Stimulated activated naive CD4-positive, alpha-beta T cell (primary cell): Measurements from ENCODE around the gene PNMA8C.
"Not testable (repeated sequence)": the region's sequence is repeated elsewhere in the genome, so short reads cannot be mapped to it uniquely, and the experiment has no call there.

ENCODE experiments used
- DNase-seq, 6 experiments: peaks; one replicate each; lab custom pipeline; 2025; lab: John Stamatoyannopoulos, UW

Gene PNMA8C

GRCh38 chr19:46411088-46411924 is 17.4 kb downstream of the PNMA8C start:
- no peak for DNase-seq

GRCh38 chr19:46410205-46411087 is 18.3 kb downstream of the PNMA8C start:
- no peak for DNase-seq

- DNase-seq, result no peak
Measured at GRCh38 chr19:46409191-46409590, 19.5 kb downstream of the PNMA8C start.

DNA sequence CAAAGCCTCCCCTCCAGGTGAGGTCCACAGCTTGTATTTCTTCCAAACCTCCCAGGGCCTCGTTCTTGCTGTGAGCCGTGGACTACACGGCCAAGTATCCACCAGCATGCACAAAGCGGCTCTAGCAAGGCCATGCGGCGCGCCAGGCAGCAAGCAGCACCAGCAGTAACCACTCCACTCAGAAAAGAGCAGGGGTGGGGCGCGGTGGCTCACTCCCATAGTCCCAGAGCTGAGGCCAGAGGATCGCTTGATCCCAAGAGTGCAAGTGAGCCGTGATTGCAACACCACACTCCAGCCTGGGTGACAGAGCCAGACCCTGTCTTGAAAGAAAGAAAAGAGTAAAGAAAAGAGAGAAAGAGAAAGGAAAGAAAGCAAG is 20.1 kb downstream of the PNMA8C start:
- DNase-seq, result no peak

DNA sequence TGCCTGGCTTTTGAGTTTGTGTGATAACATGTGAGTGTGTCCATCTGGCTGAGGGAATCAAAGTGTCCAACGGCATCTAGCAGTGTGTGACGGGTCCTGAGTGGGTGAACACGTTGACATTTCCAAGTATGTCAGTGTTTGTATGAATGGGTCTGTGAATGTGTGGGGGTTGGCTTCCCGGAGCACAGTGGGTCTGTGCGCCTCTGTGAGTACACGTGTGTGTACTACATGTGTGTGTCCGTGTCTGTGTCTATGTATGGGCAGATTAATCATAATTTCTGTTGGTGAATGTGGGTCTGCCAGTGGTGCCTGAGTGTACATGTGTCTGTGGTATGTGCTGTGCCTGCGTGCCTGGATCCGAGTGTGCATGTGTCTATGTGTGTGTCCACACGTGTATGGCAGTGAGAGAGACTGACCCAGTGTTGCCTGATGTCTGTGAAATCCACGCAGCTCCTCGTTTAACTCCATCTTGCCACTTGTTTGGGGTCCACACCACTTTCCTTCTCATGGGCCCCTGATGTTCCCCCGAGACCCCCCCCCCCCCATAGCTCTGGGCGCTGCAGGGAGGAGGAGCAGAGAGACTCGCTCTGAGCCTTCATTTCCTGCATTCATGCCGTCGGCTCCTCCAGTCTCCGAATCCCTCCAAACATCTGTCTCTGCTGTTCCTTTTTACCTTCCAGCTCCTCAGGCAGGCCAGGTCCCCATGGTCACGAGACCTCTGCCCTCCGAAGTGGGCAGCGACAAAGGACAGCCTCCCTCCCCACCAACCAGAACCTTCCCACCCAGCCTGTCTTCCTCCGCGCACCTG is 20.7 kb downstream of the PNMA8C start:
- no peak for DNase-seq

DNA sequence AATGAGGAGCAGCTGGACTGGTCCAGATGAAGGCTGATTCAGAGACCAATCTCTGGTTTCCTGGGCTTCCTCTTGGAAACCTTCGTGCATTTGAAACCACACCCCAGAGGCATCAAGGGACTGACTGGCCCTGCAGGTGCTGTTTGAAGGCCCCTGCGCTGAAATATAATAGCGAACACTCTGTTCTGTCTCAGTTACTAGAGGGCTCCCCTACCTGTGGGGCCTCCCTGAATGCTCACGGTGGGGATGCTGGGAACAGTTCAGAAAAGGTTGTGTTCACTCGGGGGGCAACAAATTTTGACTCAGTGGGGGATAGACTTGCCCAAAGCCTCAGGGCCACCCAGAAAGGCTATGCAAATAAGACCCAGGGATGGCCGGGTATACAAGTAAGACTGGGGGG is 21.8 kb downstream of the PNMA8C start:
- no peak for DNase-seq

DNA sequence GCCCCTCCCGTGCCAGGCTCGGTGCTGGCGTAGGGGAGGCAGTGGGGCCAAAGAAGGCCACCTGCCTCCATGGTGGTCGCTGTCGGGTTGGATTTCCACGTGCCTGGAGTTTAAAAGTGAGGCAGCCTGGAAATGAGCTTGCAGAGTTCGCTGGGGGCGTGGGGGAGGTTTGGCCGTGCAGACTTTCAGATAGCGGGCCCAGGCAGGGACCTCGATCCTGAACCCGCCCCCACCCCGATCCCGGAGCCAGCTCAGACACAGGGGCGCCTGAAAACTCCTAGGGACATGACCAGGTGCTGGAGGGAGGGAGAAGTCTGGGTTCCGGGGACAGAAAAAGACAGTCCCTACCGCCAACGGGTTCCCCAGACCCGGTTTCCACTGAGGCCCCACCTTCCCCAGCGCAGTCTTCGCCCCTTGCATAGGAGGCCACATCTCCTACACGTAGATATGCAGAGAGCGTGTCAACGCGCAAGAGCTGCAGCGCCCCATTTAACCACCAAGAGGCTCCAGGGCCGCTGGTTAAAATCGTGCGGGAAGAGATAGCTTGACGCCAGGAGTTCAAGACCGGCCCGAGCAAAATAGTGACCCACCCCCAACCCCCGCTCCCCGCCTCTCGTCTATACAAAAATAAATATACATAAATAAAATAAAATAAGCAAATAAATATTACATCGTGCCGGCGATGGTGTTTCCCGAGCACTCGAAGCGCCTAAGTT is 23.8 kb downstream of the PNMA8C start:
- DNase-seq, result no peak

- no peak for DNase-seq
Measured at GRCh38 chr19:46404055-46404752, 24.5 kb downstream of the PNMA8C start.

DNA sequence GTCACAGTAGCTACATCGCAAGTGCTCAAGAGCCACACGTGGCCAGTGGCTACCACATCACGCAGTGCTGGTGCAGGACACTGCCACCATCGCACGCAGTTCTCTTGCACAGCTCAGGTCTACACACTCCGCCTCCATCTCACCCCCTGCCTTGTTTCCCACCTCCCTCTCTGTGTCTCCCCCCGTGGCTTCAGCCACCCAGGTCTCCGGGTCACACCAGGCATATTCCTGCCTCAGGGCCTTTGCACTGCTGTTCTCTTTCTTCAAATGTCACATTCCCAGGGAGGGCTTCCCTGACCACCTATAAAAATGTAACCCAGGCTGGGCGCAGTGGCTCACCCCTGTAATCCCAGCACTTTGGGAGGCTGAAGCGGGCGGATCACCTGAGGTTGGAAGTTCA is 26.0 kb downstream of the PNMA8C start:
- DNase-seq, result no peak

GRCh38 chr19:46397801-46398479 is 30.8 kb downstream of the PNMA8C start:
- not testable (repeated sequence) for DNase-seq

- DNase-seq, result no peak
Measured at GRCh38 chr19:46394402-46394797, 34.3 kb downstream of the PNMA8C start.

GRCh38 chr19:46393456-46394401 is 35.0 kb downstream of the PNMA8C start:
- no peak for DNase-seq

- DNase-seq, result no peak
Measured at GRCh38 chr19:46392837-46393236, 35.9 kb downstream of the PNMA8C start.

DNA sequence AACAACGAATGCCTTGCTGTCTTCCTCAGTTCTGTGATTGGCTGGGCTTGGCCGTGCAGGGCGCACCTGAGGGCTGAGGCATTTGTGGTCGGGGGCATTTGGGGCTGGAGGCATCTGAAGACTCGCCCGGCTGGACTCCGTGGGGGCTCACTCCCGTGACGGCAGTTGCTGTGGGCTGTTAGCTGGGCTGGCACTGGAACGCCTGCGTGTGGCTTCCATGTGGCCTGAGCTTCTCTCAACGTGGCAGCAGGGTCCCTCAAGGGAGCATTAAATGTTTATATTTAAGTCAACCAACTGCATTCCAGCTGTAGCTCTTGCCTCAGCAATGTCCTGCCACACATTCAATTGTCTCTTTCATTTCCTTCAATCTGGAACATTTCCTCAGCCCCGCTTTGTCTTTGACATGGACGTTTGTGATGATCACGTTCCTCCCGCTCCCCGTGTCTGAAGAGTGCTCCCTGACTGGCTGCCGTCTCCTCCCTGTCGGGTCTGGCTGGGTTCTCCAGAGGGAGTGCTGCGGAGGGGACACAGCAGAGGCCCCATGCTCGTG is 36.4 kb downstream of the PNMA8C start:
- no peak for DNase-seq

DNA sequence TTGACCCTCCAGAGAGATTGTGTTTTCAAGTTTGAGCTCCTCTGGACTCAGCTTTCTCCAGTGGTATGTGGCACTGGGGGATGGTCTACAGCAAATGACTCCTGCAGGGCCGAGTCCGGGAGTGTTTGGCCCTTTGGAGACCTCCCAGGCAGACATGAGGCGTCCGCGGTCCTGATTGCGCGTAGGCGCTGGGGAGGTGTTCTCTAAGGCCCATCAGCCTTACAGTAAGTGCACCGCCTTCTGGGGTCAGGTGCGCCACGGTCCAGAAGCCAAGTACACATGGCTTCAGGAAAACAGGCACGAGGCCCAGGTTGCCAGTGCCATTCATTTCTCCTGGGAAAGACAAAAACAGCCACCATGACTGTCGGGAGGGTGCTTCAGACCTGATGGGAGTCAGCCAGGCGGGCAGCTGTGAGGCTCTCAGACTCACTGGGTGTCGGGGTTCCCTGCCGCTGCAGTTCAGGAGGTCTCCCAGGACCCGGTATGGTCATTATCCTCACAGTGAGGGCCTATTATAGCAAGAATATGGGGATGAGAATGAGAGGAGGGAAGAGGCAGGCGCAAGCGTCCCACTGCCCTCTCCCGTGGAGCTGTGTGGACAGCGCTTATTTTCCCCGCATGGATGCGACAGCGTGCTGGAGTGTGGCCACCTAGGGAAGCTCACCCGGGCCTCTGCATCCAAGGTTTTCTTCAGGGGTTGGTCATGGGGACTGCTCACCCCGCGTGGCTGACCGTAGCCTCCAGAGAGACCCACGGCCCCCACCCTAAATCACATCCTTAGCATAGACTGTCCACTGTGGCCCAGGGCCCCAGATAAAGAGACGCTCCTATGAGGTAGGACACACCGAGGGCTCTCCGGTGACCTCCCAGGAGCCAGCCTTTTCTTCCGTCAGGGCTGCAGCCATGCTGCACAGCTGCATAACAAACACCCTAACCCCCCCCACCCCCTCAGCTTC is 37.2 kb downstream of the PNMA8C start:
- no peak for DNase-seq

GRCh38 chr19:46390866-46391265 is 37.9 kb downstream of the PNMA8C start:
- DNase-seq, result no peak

GRCh38 chr19:46390121-46390858 is 38.4 kb downstream of the PNMA8C start:
- DNase-seq, result no peak
